ENCODE measurements around the gene C1orf198. TPM values are rescaled to one million over a fixed set of nuclear protein-coding genes. Genes with fewer than 3 reads are reported as not detected.
"Not testable (repeated sequence)": the region's sequence is repeated elsewhere in the genome, so short reads cannot be mapped to it uniquely, and the experiment has no call there.

C1orf198 gene
- total RNA-seq, 1 donor from 2014 or later, result 27.3 TPM

DNA sequence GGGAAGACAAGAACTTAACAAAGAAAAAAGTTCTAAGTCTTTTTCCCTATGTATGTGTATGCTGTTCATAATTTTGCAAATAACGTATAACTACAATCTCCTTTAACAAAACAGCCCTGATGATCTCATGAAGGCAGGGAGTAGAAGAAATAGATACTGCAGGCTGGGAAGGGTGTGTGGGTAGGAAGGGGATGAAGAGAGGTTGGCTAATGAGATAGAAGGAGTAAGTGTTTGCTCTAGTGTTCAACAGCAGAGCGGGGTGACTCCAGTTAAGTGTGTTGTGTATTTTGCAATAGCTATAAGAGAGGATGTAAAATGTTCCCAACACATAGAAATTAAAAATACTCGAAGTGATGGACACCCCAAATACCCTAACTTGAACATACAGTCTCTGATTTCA, 20.1 kb downstream of the C1orf198 start:
- no peak for DNase-seq
- H3K36me3 Mint-ChIP-seq (ENCODE audit: unreplicated experiment), result peaks cover 22% of the 10 kb centered on the region
- H3K9me3 Mint-ChIP-seq (ENCODE audit: unreplicated experiment), result peaks cover 7% of the 10 kb centered on the region
- H3K27me3 Mint-ChIP-seq (ENCODE audit: unreplicated experiment), result peaks cover 6% of the 10 kb centered on the region
- no peak overlapping the region for H3K27ac Mint-ChIP-seq (ENCODE audit: unreplicated experiment)
- H3K4me3 Mint-ChIP-seq (ENCODE audit: unreplicated experiment), result no peak overlapping the region
- H3K4me1 Mint-ChIP-seq (ENCODE audit: low read depth, unreplicated experiment), result peaks cover 3% of the 10 kb centered on the region
- TF ChIP-seq, protein P1, sequence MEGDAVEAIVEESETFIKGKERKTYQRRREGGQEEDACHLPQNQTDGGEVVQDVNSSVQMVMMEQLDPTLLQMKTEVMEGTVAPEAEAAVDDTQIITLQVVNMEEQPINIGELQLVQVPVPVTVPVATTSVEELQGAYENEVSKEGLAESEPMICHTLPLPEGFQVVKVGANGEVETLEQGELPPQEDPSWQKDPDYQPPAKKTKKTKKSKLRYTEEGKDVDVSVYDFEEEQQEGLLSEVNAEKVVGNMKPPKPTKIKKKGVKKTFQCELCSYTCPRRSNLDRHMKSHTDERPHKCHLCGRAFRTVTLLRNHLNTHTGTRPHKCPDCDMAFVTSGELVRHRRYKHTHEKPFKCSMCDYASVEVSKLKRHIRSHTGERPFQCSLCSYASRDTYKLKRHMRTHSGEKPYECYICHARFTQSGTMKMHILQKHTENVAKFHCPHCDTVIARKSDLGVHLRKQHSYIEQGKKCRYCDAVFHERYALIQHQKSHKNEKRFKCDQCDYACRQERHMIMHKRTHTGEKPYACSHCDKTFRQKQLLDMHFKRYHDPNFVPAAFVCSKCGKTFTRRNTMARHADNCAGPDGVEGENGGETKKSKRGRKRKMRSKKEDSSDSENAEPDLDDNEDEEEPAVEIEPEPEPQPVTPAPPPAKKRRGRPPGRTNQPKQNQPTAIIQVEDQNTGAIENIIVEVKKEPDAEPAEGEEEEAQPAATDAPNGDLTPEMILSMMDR (IDR thresholded peaks at IDR 0.05; ENCODE audit: partially characterized antibody, unreplicated experiment), result no peak

DNA sequence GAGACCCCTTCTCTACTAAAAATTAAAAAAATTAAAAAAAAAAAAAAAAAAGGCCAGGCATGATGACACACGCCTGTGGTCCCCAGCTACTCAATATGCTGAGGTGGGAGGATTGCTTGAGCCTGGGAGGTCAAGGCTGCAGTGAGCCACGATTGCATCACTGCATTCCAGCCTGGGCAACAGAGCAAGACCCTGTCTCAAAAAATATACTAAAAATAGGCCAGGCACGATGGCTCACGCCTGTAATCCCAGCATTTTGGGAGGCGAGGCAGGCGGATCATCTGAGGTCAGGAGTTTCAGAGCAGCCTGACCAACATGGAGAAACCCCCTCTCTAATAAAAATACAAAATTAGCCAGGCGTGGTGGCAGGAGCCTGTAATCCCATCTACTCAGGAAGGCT, 23.1 kb downstream of the C1orf198 start:
- not testable (repeated sequence) for DNase-seq; H3K27ac Mint-ChIP-seq (ENCODE audit: unreplicated experiment); H3K27me3 Mint-ChIP-seq (ENCODE audit: unreplicated experiment); H3K4me3 Mint-ChIP-seq (ENCODE audit: unreplicated experiment); H3K9me3 Mint-ChIP-seq (ENCODE audit: unreplicated experiment); H3K36me3 Mint-ChIP-seq (ENCODE audit: unreplicated experiment); H3K4me1 Mint-ChIP-seq (ENCODE audit: low read depth, unreplicated experiment)

DNA sequence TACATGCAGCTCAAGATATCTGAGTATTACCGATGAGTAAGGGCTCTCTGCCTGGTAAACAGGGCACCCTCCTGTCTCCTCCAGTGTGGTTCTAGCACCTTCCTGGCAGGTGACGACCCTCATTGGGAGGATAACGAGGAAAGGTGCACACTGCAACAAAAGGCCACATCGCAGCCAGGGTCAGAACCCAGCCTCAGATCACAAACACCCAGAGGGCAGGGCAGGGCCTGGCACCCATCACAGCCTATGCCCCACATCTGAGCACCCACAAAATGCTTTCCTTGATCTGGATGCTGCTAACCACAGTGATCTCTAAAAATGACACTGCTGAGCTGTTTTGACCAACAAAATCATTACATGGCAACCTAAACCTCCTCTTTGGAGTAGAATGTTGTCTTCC, 23.8 kb downstream of the C1orf198 start:
- Mint-ChIP-seq H3K27ac (ENCODE audit: unreplicated experiment) (peak overlapping the region; percentile 53), H3K27me3 (ENCODE audit: unreplicated experiment) (no peaks in the 10 kb centered on the region), H3K4me1 (ENCODE audit: low read depth, unreplicated experiment) (no peaks in the 10 kb centered on the region)

DNA sequence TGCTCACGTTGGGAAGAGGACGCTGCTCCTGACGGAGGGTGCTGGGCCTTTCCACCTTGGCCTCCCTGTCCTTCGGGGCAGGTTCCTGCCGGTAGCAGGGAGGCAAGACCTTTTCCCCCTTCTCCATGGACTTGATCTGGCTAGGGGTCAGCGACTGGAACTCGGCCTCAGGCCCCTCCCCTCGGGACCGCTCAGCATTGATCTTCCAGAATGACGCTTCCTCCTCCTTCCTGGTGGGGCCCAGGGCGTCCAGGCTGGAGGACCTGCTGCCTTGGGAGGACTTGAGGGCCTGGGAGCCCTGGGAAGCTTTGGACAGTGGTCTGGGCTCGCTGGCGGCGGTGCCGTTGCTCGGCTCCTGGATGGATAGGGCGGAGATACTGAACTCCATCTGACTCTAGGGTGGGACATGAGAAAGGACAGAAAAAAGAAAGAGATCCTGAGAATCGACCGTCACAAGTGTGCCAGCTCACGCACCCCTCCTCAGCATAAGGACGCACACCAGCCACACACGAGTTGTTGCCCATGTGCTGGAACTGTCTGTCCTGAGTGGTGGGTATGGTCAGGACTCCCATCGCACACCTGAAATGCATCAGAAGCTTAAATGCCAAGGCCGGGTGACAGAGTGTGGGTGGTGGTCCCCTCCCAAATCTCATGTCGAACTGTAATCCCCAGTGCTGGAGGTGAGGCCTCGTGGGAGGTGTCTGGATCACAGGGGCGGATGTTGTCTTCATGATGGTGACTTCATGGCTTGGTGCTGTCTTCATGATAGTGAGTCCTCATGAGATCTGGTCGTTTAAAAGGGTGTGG, 24.6 kb downstream of the C1orf198 start:
- Mint-ChIP-seq H3K9me3 (ENCODE audit: unreplicated experiment) (peaks cover 2% of the 10 kb centered on the region), H3K27ac (ENCODE audit: unreplicated experiment) (no peak overlapping the region), H3K36me3 (ENCODE audit: unreplicated experiment) (peaks cover 9% of the 10 kb centered on the region), H3K4me1 (ENCODE audit: low read depth, unreplicated experiment) (no peaks in the 10 kb centered on the region), H3K27me3 (ENCODE audit: unreplicated experiment) (no peaks in the 10 kb centered on the region), H3K4me3 (ENCODE audit: unreplicated experiment) (no peak overlapping the region)
- no peak for DNase-seq
- TF ChIP-seq, protein P1 (IDR thresholded peaks at IDR 0.05; ENCODE audit: partially characterized antibody, unreplicated experiment), result no peak

More for the DNA sequence above, 23.8 kb downstream of the C1orf198 start:
- Mint-ChIP-seq H3K9me3 (ENCODE audit: unreplicated experiment) (peaks cover 2% of the 10 kb centered on the region), H3K4me3 (ENCODE audit: unreplicated experiment) (no peak overlapping the region), H3K36me3 (ENCODE audit: unreplicated experiment) (peaks cover 9% of the 10 kb centered on the region)
- TF ChIP-seq, protein P1 (IDR thresholded peaks at IDR 0.05; ENCODE audit: partially characterized antibody, unreplicated experiment), result no peak
- no peak for DNase-seq

DNA sequence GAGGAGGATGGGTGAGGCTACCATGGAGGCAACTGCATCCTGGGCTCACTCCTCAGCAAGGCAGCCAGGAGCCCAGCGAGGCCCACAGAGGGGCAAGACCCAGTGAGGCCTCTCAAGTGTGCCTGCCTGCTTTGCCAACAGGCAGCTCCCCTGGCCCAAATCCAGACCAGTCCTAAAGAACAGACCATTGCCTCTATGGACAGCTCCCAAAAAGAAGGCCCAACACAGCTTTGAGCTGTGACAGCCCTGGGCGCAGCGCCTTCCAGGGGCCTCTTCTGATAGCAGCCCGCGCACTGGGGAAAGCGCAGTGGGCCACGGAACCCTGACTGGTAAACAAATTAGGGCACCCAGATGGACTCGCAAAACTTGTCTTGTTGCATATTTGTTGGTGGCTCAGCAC, 25.5 kb downstream of the C1orf198 start:
- Mint-ChIP-seq H3K9me3 (ENCODE audit: unreplicated experiment) (peaks cover 2% of the 10 kb centered on the region), H3K27ac (ENCODE audit: unreplicated experiment) (no peak overlapping the region), H3K4me3 (ENCODE audit: unreplicated experiment) (no peak overlapping the region), H3K36me3 (ENCODE audit: unreplicated experiment) (peaks cover 9% of the 10 kb centered on the region), H3K27me3 (ENCODE audit: unreplicated experiment) (no peaks in the 10 kb centered on the region), H3K4me1 (ENCODE audit: low read depth, unreplicated experiment) (no peaks in the 10 kb centered on the region)
- TF ChIP-seq, protein P1 (IDR thresholded peaks at IDR 0.05; ENCODE audit: partially characterized antibody, unreplicated experiment), result no peak
- DNase-seq, result no peak
